Memory B cell (primary cell): ENCODE results near the gene TBC1D1.

ENCODE experiments used
- ATAC-seq: fragments of 150-1000 bp; cut with Tn5 transposase; 2 replicates; pipeline ENCODE4 v1.10.0; 2021; ENCODE audit warnings: low read depth, mild to moderate bottlenecking, moderate library complexity
- DNase-seq, 2 donors: peaks; one replicate each; pipeline ENCODE4 v3.0.0; 2022; ENCODE audit warnings: low spot score in 2 of 2
- H3K27ac Mint-ChIP-seq: one replicate; pipeline ENCODE4 v1.8.0; 2022; ENCODE audit warnings: mild to moderate bottlenecking, moderate library complexity, mixed read lengths
- H3K27me3 Mint-ChIP-seq: one replicate; pipeline ENCODE4 v1.8.0; 2022; ENCODE audit warnings: mixed read lengths
- H3K36me3 Mint-ChIP-seq: one replicate; pipeline ENCODE4 v1.8.0; 2022; ENCODE audit warnings: mild to moderate bottlenecking, mixed read lengths
- H3K4me1 Mint-ChIP-seq: one replicate; pipeline ENCODE4 v1.8.0; 2022; ENCODE audit warnings: mixed read lengths
- H3K4me3 Mint-ChIP-seq: one replicate; pipeline ENCODE4 v1.8.0; 2022; ENCODE audit warnings: mild to moderate bottlenecking, moderate library complexity, mixed read lengths
- H3K9me3 Mint-ChIP-seq: one replicate; pipeline ENCODE4 v1.8.0; 2022; ENCODE audit warnings: mixed read lengths

The TBC1D1 gene

GRCh38 chr4:38117591-38117990 is 226.7 kb downstream of the TBC1D1 start:
- H3K27ac Mint-ChIP-seq: no peak overlapping the region

GRCh38 chr4:38119668-38120385 is 228.9 kb downstream of the TBC1D1 start:
- H3K4me1 Mint-ChIP-seq: peaks cover under 1% of the 10 kb centered on the region
- H3K4me3 Mint-ChIP-seq: no peak overlapping the region
- H3K27me3 Mint-ChIP-seq: no peaks in the 10 kb centered on the region
- DNase-seq (no peak), ATAC-seq (no peak)
- no peaks in the 10 kb centered on the region for H3K9me3 Mint-ChIP-seq
- H3K27ac Mint-ChIP-seq: no peak overlapping the region
- H3K36me3 Mint-ChIP-seq: peaks cover 32% of the 10 kb centered on the region

More at GRCh38 chr4:38117591-38117990, 226.7 kb downstream of the TBC1D1 start:
- Mint-ChIP-seq H3K4me1 (peaks cover 2% of the 10 kb centered on the region), H3K9me3 (no peaks in the 10 kb centered on the region), H3K4me3 (no peak overlapping the region), H3K27me3 (no peaks in the 10 kb centered on the region), H3K36me3 (peaks cover 31% of the 10 kb centered on the region)
- ATAC-seq: no peak
- no peak for DNase-seq

GRCh38 chr4:38120772-38121171 is 229.9 kb downstream of the TBC1D1 start:
- no peaks in the 10 kb centered on the region for H3K4me1 Mint-ChIP-seq
- no peak overlapping the region for H3K27ac Mint-ChIP-seq
- DNase-seq (no peak), ATAC-seq (no peak)
- no peak overlapping the region for H3K4me3 Mint-ChIP-seq
- peaks cover 39% of the 10 kb centered on the region for H3K36me3 Mint-ChIP-seq
- H3K9me3 Mint-ChIP-seq: no peaks in the 10 kb centered on the region
- H3K27me3 Mint-ChIP-seq: no peaks in the 10 kb centered on the region

- H3K36me3 Mint-ChIP-seq: peaks cover 37% of the 10 kb centered on the region
- no peak overlapping the region for H3K4me3 Mint-ChIP-seq
- DNase-seq (no peak), ATAC-seq (no peak)
- H3K27ac Mint-ChIP-seq: no peak overlapping the region
- peaks cover 3% of the 10 kb centered on the region for H3K4me1 Mint-ChIP-seq
- H3K9me3 Mint-ChIP-seq: no peaks in the 10 kb centered on the region
- H3K27me3 Mint-ChIP-seq: no peaks in the 10 kb centered on the region
Observed at GRCh38 chr4:38122060-38122459, 231.2 kb downstream of the TBC1D1 start.

GRCh38 chr4:38123555-38123954 is 232.7 kb downstream of the TBC1D1 start:
- DNase-seq: no peak
- no peak overlapping the region for H3K4me3 Mint-ChIP-seq
- H3K4me1 Mint-ChIP-seq: peaks cover 7% of the 10 kb centered on the region
- no peaks in the 10 kb centered on the region for H3K9me3 Mint-ChIP-seq
- H3K36me3 Mint-ChIP-seq: peaks cover 35% of the 10 kb centered on the region
- no peaks in the 10 kb centered on the region for H3K27me3 Mint-ChIP-seq
- no peak overlapping the region for H3K27ac Mint-ChIP-seq
- ATAC-seq: no peak

- ATAC-seq: no peak
Observed at GRCh38 chr4:38124961-38125360, 234.1 kb downstream of the TBC1D1 start.

GRCh38 chr4:38125816-38126215 is 234.9 kb downstream of the TBC1D1 start:
- Mint-ChIP-seq H3K4me1 (peaks cover 18% of the 10 kb centered on the region), H3K36me3 (peaks cover 34% of the 10 kb centered on the region), H3K4me3 (no peak overlapping the region), H3K27ac (no peak overlapping the region), H3K27me3 (no peaks in the 10 kb centered on the region), H3K9me3 (no peaks in the 10 kb centered on the region)
- DNase-seq (no peak), ATAC-seq (no peak)

More at GRCh38 chr4:38124961-38125360, 234.1 kb downstream of the TBC1D1 start:
- peaks cover 37% of the 10 kb centered on the region for H3K36me3 Mint-ChIP-seq
- H3K4me3 Mint-ChIP-seq: no peak overlapping the region
- no peak for DNase-seq
- no peaks in the 10 kb centered on the region for H3K9me3 Mint-ChIP-seq
- H3K27me3 Mint-ChIP-seq: no peaks in the 10 kb centered on the region
- no peak overlapping the region for H3K27ac Mint-ChIP-seq
- peaks cover 17% of the 10 kb centered on the region for H3K4me1 Mint-ChIP-seq

- ATAC-seq: peak; percentile 59
- Mint-ChIP-seq H3K36me3 (peaks cover 25% of the 10 kb centered on the region), H3K27ac (peak overlapping the region; percentile 64), H3K27me3 (no peaks in the 10 kb centered on the region), H3K4me3 (peak overlapping the region; percentile 46), H3K9me3 (no peaks in the 10 kb centered on the region), H3K4me1 (peaks cover 22% of the 10 kb centered on the region)
- DNase-seq: no peak
Observed at GRCh38 chr4:38128478-38129459, 237.9 kb downstream of the TBC1D1 start.

- peak overlapping the region; percentile 64 for H3K27ac Mint-ChIP-seq
- H3K4me1 Mint-ChIP-seq: peaks cover 22% of the 10 kb centered on the region
- no peaks in the 10 kb centered on the region for H3K9me3 Mint-ChIP-seq
- no peak for ATAC-seq
- no peaks in the 10 kb centered on the region for H3K27me3 Mint-ChIP-seq
- H3K4me3 Mint-ChIP-seq: no peak overlapping the region
- H3K36me3 Mint-ChIP-seq: peaks cover 32% of the 10 kb centered on the region
- DNase-seq: no peak
Observed at GRCh38 chr4:38129460-38130227, 238.8 kb downstream of the TBC1D1 start.

- peaks cover 22% of the 10 kb centered on the region for H3K4me1 Mint-ChIP-seq
- peak overlapping the region; percentile 5 for H3K27ac Mint-ChIP-seq
- H3K9me3 Mint-ChIP-seq: no peaks in the 10 kb centered on the region
- ATAC-seq (no peak), DNase-seq (no peak)
- H3K36me3 Mint-ChIP-seq: peaks cover 29% of the 10 kb centered on the region
- H3K4me3 Mint-ChIP-seq: no peak overlapping the region
- no peaks in the 10 kb centered on the region for H3K27me3 Mint-ChIP-seq
Observed at GRCh38 chr4:38130884-38131283, 240.0 kb downstream of the TBC1D1 start.

GRCh38 chr4:38131371-38132091 is 240.6 kb downstream of the TBC1D1 start:
- Mint-ChIP-seq H3K4me3 (no peak overlapping the region), H3K27me3 (no peaks in the 10 kb centered on the region), H3K36me3 (peaks cover 29% of the 10 kb centered on the region), H3K4me1 (peaks cover 22% of the 10 kb centered on the region), H3K27ac (peak overlapping the region; percentile 5), H3K9me3 (no peaks in the 10 kb centered on the region)
- ATAC-seq (no peak), DNase-seq (no peak)

- H3K27ac Mint-ChIP-seq: peak overlapping the region; percentile 5
- H3K4me3 Mint-ChIP-seq: no peak overlapping the region
- no peaks in the 10 kb centered on the region for H3K9me3 Mint-ChIP-seq
- ATAC-seq (peak; percentile 67), DNase-seq (no peak)
- peaks cover 20% of the 10 kb centered on the region for H3K4me1 Mint-ChIP-seq
- H3K36me3 Mint-ChIP-seq: peaks cover 30% of the 10 kb centered on the region
- H3K27me3 Mint-ChIP-seq: no peaks in the 10 kb centered on the region
Observed at GRCh38 chr4:38132107-38132673, 241.3 kb downstream of the TBC1D1 start.
